ENCODE measurements around the gene SH3PXD2A.
"Not testable (repeated sequence)": the region's sequence is repeated elsewhere in the genome, so short reads cannot be mapped to it uniquely, and the experiment has no call there.

SH3PXD2A gene

GRCh38 chr10:103784723-103785418 lies 70.5 kb downstream of the SH3PXD2A start:
- DNase-seq, result no peak
- in situ Hi-C loops (cut with MboI; ENCODE audit: low pct_unique_long_range_greater_than_20kb, low sequenced_read_pairs), result no loop called here

GRCh38 chr10:103784089-103784488 lies 71.3 kb downstream of the SH3PXD2A start:
- no peak for DNase-seq
- in situ Hi-C loops (cut with MboI; ENCODE audit: low pct_unique_long_range_greater_than_20kb, low sequenced_read_pairs), result no loop called here

GRCh38 chr10:103783681-103784080 lies 71.7 kb downstream of the SH3PXD2A start:
- DNase-seq, result no peak
- in situ Hi-C loops (cut with MboI; ENCODE audit: low pct_unique_long_range_greater_than_20kb, low sequenced_read_pairs), result no loop called here

- in situ Hi-C loops (cut with MboI; ENCODE audit: low pct_unique_long_range_greater_than_20kb, low sequenced_read_pairs), result no loop called here
- peak; percentile 29 for DNase-seq
These were observed 73.9 kb downstream of the SH3PXD2A start for GRCh38 chr10:103781329-103782061.

- in situ Hi-C loops (cut with MboI; ENCODE audit: low pct_unique_long_range_greater_than_20kb, low sequenced_read_pairs), result no loop called here
- DNase-seq, result no peak
These were observed 74.9 kb downstream of the SH3PXD2A start for GRCh38 chr10:103780242-103781149.

GRCh38 chr10:103778358-103779139 lies 76.8 kb downstream of the SH3PXD2A start:
- no peak for DNase-seq
- in situ Hi-C loops (cut with MboI; ENCODE audit: low pct_unique_long_range_greater_than_20kb, low sequenced_read_pairs), result no loop called here

- in situ Hi-C loops (cut with MboI; ENCODE audit: low pct_unique_long_range_greater_than_20kb, low sequenced_read_pairs), result no loop called here
- no peak for DNase-seq
These were observed 78.3 kb downstream of the SH3PXD2A start for GRCh38 chr10:103776878-103777591.

GRCh38 chr10:103775776-103776175 lies 79.6 kb downstream of the SH3PXD2A start:
- in situ Hi-C loops (cut with MboI; ENCODE audit: low pct_unique_long_range_greater_than_20kb, low sequenced_read_pairs), result no loop called here
- DNase-seq, result no peak

- in situ Hi-C loops (cut with MboI; ENCODE audit: low pct_unique_long_range_greater_than_20kb, low sequenced_read_pairs); DNase-seq: not testable (repeated sequence)
These were observed 82.5 kb downstream of the SH3PXD2A start for GRCh38 chr10:103772846-103773245.

- in situ Hi-C loops (cut with MboI; ENCODE audit: low pct_unique_long_range_greater_than_20kb, low sequenced_read_pairs), result no loop called here
- DNase-seq, result peak; percentile 85
These were observed 83.1 kb downstream of the SH3PXD2A start for GRCh38 chr10:103772096-103772845.

- in situ Hi-C loops (cut with MboI; ENCODE audit: low pct_unique_long_range_greater_than_20kb, low sequenced_read_pairs), result no loop called here
These were observed 85.2 kb downstream of the SH3PXD2A start for GRCh38 chr10:103770139-103770538.

GRCh38 chr10:103769176-103769575 lies 86.2 kb downstream of the SH3PXD2A start:
- in situ Hi-C loops (cut with MboI; ENCODE audit: low pct_unique_long_range_greater_than_20kb, low sequenced_read_pairs), result no loop called here
- DNase-seq, result no peak

More at GRCh38 chr10:103770139-103770538, 85.2 kb downstream of the SH3PXD2A start:
- DNase-seq, result no peak

GRCh38 chr10:103768345-103768744 lies 87.0 kb downstream of the SH3PXD2A start:
- no peak for DNase-seq
- in situ Hi-C loops (cut with MboI; ENCODE audit: low pct_unique_long_range_greater_than_20kb, low sequenced_read_pairs), result no loop called here

- in situ Hi-C loops (cut with MboI; ENCODE audit: low pct_unique_long_range_greater_than_20kb, low sequenced_read_pairs), result no loop called here
- DNase-seq, result no peak
These were observed 87.6 kb downstream of the SH3PXD2A start for GRCh38 chr10:103767756-103768155.

- DNase-seq, result no peak
- in situ Hi-C loops (cut with MboI; ENCODE audit: low pct_unique_long_range_greater_than_20kb, low sequenced_read_pairs), result no loop called here
These were observed 88.4 kb downstream of the SH3PXD2A start for GRCh38 chr10:103766751-103767505.

GRCh38 chr10:103765981-103766380 lies 89.4 kb downstream of the SH3PXD2A start:
- in situ Hi-C loops (cut with MboI; ENCODE audit: low pct_unique_long_range_greater_than_20kb, low sequenced_read_pairs), result no loop called here
- no peak for DNase-seq

- DNase-seq, result no peak
- in situ Hi-C loops (cut with MboI; ENCODE audit: low pct_unique_long_range_greater_than_20kb, low sequenced_read_pairs), result no loop called here
These were observed 90.2 kb downstream of the SH3PXD2A start for GRCh38 chr10:103765168-103765567.

All from KBM-7 (cell line).